HG02938 (cell line): ENCODE measurements around the gene GALNT18.

ENCODE experiments used
- ATAC-seq: cut with Tn5 transposase; IDR thresholded peaks from one replicate; pipeline ENCODE4 v1.9.1; 2021; ENCODE audit warnings: mild to moderate bottlenecking, moderate library complexity; ENCODE audit not compliant: unreplicated experiment

The GALNT18 gene

GRCh38 chr11:11621573-11622339 lies at the start of gene GALNT18:
Gene GALNT18, minus strand, starts transcription at chr11:11622005.
- peak; percentile 78 for ATAC-seq

GRCh38 chr11:11670574-11670973 lies 48.8 kb upstream of the GALNT18 start:
- no peak for ATAC-seq

- no peak for ATAC-seq
These were observed 47.5 kb upstream of the GALNT18 start for GRCh38 chr11:11669233-11669846.

- no peak for ATAC-seq
These were observed 47.0 kb upstream of the GALNT18 start for GRCh38 chr11:11668781-11669180.

- no peak for ATAC-seq
These were observed 46.5 kb upstream of the GALNT18 start for GRCh38 chr11:11668274-11668673.

- no peak for ATAC-seq
These were observed 45.3 kb upstream of the GALNT18 start for GRCh38 chr11:11667056-11667455.

- ATAC-seq, result no peak
These were observed 43.6 kb upstream of the GALNT18 start for GRCh38 chr11:11665407-11665806.

GRCh38 chr11:11663907-11664306 lies 42.1 kb upstream of the GALNT18 start:
- ATAC-seq, result no peak

GRCh38 chr11:11662578-11662977 lies 40.8 kb upstream of the GALNT18 start:
- no peak for ATAC-seq

- ATAC-seq, result no peak
These were observed 39.7 kb upstream of the GALNT18 start for GRCh38 chr11:11661326-11662040.

- no peak for ATAC-seq
These were observed 38.5 kb upstream of the GALNT18 start for GRCh38 chr11:11660363-11660740.

- ATAC-seq, result no peak
These were observed 38.0 kb upstream of the GALNT18 start for GRCh38 chr11:11659567-11660362.

- ATAC-seq, result no peak
These were observed 35.6 kb upstream of the GALNT18 start for GRCh38 chr11:11657218-11657955.

GRCh38 chr11:11641581-11641980 lies 19.8 kb upstream of the GALNT18 start:
- no peak for ATAC-seq

- ATAC-seq, result no peak
These were observed 19.2 kb upstream of the GALNT18 start for GRCh38 chr11:11640996-11641395.

GRCh38 chr11:11640152-11640551 lies 18.3 kb upstream of the GALNT18 start:
- no peak for ATAC-seq

GRCh38 chr11:11636671-11637070 lies 14.9 kb upstream of the GALNT18 start:
- no peak for ATAC-seq

GRCh38 chr11:11635443-11635842 lies 13.6 kb upstream of the GALNT18 start:
- no peak for ATAC-seq

GRCh38 chr11:11629368-11629767 lies 7.6 kb upstream of the GALNT18 start:
- ATAC-seq, result no peak

- no peak for ATAC-seq
These were observed 6.8 kb upstream of the GALNT18 start for GRCh38 chr11:11628651-11629050.
